AML-193 (cell line): Measurements from ENCODE around the gene KIF26A.
"Not testable (repeated sequence)": the region's sequence is repeated elsewhere in the genome, so short reads cannot be mapped to it uniquely, and the experiment has no call there.

Experiments used
- DNase-seq, 2 experiments: peaks; one replicate each; lab custom pipeline; 2025; lab: John Stamatoyannopoulos, UW

KIF26A gene

GRCh38 chr14:104192146-104192882, 53.9 kb downstream of the KIF26A start:
- no peak for DNase-seq

GRCh38 chr14:104192883-104193245, 54.5 kb downstream of the KIF26A start:
- no peak for DNase-seq

- no peak for DNase-seq
Measured at GRCh38 chr14:104194016-104194415, 55.6 kb downstream of the KIF26A start.

- no peak for DNase-seq
Measured at GRCh38 chr14:104194716-104195115, 56.3 kb downstream of the KIF26A start.

- no peak for DNase-seq
Measured at GRCh38 chr14:104195361-104195760, 57.0 kb downstream of the KIF26A start.

GRCh38 chr14:104195878-104196277, 57.5 kb downstream of the KIF26A start:
- no peak for DNase-seq

GRCh38 chr14:104196461-104197140, 58.2 kb downstream of the KIF26A start:
- no peak for DNase-seq

- no peak for DNase-seq
Measured at GRCh38 chr14:104197449-104198247, 59.3 kb downstream of the KIF26A start.

- no peak for DNase-seq
Measured at GRCh38 chr14:104199266-104199895, 61.0 kb downstream of the KIF26A start.

- no peak for DNase-seq
Measured at GRCh38 chr14:104200106-104200505, 61.7 kb downstream of the KIF26A start.

GRCh38 chr14:104200591-104200990, 62.2 kb downstream of the KIF26A start:
- DNase-seq, result no peak

- DNase-seq, result no peak
Measured at GRCh38 chr14:104201063-104201462, 62.7 kb downstream of the KIF26A start.

GRCh38 chr14:104201496-104201895, 63.1 kb downstream of the KIF26A start:
- DNase-seq, result no peak

GRCh38 chr14:104202259-104203070, 64.1 kb downstream of the KIF26A start:
- no peak for DNase-seq

GRCh38 chr14:104203071-104203425, 64.7 kb downstream of the KIF26A start:
- no peak for DNase-seq

GRCh38 chr14:104204660-104205149, 66.3 kb downstream of the KIF26A start:
- DNase-seq, result no peak

- DNase-seq, result no peak
Measured at GRCh38 chr14:104205781-104206180, 67.4 kb downstream of the KIF26A start.

- no peak for DNase-seq
Measured at GRCh38 chr14:104206281-104206904, 68.0 kb downstream of the KIF26A start.

- no peak for DNase-seq
Measured at GRCh38 chr14:104207142-104208014, 69.0 kb downstream of the KIF26A start.

GRCh38 chr14:104208015-104208295, 69.6 kb downstream of the KIF26A start:
- DNase-seq, result not testable (repeated sequence)
